Measurements from ENCODE around the gene ASPSCR1.
A peak's percentile ranks its signal among the peaks of the same experiment; 100 is the strongest.

Gene ASPSCR1

DNA sequence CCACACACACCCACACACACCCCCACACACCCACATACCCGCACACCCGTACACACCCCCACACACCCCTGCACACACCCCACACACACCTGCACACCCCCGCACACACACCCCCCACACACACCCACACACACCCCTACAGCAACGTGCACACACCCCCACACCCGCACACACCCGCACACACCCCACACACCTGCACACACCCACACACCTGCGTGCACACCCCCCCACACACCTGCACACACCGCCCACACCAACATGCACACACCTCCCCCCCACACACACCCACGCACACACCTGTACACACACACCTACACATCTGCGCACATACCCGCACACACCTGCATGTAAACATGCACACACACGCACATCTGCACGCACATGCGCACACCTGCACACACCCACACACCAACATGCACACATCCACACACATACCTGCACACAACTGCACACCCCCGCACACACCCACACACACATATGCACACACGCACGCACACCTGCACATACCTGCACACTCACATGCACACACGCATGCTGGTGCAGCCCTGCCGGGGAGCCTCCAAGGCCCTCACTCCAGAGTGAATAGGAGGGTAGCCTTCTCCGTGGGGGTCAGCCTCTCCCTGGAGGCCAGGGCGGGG lies 7.5 kb downstream of the ASPSCR1 start:
- TF ChIP-seq, protein P1, sequence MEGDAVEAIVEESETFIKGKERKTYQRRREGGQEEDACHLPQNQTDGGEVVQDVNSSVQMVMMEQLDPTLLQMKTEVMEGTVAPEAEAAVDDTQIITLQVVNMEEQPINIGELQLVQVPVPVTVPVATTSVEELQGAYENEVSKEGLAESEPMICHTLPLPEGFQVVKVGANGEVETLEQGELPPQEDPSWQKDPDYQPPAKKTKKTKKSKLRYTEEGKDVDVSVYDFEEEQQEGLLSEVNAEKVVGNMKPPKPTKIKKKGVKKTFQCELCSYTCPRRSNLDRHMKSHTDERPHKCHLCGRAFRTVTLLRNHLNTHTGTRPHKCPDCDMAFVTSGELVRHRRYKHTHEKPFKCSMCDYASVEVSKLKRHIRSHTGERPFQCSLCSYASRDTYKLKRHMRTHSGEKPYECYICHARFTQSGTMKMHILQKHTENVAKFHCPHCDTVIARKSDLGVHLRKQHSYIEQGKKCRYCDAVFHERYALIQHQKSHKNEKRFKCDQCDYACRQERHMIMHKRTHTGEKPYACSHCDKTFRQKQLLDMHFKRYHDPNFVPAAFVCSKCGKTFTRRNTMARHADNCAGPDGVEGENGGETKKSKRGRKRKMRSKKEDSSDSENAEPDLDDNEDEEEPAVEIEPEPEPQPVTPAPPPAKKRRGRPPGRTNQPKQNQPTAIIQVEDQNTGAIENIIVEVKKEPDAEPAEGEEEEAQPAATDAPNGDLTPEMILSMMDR (conservative IDR thresholded peaks at IDR 0.05) = no peak

DNA sequence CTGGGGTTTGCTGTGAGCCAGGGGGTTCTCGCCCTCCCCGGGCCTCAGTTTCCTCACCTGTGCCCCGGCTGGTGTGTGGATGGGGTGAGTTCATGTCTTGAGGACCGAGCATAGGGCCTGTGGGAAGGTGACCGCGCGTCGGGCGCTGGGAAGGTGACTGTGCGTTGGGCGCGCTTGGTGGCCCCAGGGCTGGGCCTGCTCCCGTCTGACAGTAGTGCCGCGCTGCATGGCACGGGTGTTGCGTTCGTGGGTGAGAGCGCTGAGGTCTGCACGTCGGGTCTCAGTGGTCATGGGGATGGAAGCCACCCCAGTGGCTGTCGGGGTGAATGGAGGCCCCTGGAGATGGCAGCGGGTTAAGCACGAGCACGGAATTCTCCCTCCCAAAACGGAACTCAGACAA lies 9.2 kb downstream of the ASPSCR1 start:
- no peak overlapping the region for H3K27ac ChIP-seq
- TF ChIP-seq, protein P1 (conservative IDR thresholded peaks at IDR 0.05) = no peak

More for the DNA sequence above, 7.5 kb downstream of the ASPSCR1 start:
- no peak overlapping the region for H3K27ac ChIP-seq

DNA sequence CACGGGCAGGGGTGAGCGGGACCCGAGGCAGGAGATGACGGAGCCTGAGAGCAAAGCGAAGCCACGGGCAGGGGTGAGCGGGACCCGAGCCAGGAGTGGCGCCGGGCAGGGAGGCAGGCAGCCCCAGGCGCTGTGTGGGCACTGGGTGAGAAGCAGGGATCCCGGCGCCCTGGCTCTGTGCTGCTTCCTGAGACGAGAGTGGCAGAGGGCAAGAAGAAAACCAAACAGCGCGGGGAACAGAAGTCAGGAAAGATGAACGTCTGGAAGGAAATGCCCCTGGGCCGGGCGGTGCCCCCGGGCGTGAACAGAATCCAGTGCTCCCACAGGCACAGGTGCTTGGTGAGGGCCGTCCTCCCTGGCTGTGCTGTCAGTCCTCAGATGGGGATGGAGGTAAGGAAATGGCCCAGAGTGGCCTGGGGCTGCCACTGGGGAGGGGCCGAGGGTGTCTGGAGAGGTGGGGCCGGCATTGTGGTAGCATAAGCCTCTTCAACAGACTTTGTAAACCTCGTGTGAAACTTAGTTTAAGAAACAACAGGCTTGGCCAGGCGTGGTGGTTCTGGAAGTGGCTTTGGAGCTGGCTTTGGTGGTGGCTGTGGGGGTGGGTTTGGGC lies 9.8 kb downstream of the ASPSCR1 start:
- no peak overlapping the region for H3K27ac ChIP-seq

DNA sequence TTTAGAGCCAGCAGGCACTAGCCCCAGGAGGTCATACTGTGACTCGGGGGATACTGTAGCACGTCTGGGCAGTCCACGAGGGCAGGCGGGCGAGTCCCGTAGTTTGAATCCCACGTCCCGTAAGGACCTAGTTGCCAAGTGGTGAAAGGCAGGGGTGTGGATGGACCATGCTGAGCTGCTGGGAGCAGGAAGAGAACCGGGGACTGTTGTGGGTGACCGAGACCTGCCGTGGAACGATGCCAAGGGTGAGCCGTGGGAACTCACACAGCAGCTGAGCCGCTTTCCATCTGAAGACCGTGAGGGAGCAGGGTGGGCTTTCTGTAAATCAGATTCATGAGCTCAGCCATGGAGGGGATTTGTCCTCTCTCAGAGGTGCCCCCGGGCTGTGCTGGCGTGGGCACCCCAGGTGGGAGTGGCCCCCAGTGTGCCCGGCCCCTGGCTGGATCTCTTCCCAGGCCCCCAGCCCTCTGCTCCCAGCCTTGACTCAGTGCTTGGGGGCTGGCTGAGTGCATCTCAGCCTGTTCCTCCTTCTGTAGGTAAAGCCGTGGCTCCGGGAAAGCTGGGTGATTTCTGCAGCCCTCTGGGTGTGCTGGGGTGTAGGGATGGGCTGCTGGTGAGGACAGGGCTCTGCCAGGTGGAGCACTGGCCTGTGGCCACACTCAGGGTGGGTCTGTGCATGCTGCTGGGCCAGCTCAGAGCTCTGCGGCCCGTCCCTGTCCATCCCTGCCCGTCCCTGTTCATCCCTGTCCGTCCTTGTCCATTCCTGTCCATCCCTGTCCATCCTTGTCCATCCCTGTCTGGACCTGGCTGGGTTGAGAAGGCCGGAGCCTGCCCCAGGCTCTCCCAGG lies 13.6 kb downstream of the ASPSCR1 start:
- TF ChIP-seq, protein P1 (conservative IDR thresholded peaks at IDR 0.05) = no peak
- H3K27ac ChIP-seq = peak overlapping the region; percentile 77

More for the DNA sequence above, 9.8 kb downstream of the ASPSCR1 start:
- TF ChIP-seq, protein P1 (conservative IDR thresholded peaks at IDR 0.05) = no peak

DNA sequence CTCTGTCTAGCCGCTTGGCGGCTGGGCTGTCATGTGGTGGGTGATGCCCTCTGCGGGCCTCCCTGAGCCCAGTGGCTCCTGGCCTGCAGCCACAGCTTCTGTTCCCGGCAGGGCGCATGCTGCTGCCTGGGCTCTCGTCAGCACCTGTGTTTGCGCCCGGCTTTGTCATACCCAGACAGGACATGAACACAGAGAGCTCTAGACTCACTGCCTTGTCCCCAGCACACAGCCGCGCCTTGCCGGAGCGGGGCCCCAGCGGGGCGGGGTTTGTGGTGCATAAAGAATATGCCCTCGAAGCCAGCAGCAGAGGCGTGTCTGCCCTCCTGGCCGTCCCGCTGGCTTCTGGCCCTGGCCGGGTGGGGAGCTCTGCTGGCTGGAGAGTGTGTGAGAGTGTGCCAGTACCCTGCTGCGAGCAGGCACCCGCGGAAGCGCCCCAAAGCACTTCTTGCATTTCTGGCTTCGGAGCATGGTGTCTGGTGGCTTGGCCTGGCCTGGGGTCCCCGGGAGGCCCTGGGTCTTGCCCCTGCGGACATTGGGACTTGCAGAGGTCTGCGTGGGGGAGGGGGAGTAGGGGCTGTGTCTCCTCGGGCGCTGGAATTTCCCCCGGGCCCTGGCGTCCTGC lies 14.4 kb downstream of the ASPSCR1 start:
- H3K27ac ChIP-seq = peak overlapping the region; percentile 77
- TF ChIP-seq, protein P1 (conservative IDR thresholded peaks at IDR 0.05) = peak; percentile 11; the same call in 1 of the 2 replicates

DNA sequence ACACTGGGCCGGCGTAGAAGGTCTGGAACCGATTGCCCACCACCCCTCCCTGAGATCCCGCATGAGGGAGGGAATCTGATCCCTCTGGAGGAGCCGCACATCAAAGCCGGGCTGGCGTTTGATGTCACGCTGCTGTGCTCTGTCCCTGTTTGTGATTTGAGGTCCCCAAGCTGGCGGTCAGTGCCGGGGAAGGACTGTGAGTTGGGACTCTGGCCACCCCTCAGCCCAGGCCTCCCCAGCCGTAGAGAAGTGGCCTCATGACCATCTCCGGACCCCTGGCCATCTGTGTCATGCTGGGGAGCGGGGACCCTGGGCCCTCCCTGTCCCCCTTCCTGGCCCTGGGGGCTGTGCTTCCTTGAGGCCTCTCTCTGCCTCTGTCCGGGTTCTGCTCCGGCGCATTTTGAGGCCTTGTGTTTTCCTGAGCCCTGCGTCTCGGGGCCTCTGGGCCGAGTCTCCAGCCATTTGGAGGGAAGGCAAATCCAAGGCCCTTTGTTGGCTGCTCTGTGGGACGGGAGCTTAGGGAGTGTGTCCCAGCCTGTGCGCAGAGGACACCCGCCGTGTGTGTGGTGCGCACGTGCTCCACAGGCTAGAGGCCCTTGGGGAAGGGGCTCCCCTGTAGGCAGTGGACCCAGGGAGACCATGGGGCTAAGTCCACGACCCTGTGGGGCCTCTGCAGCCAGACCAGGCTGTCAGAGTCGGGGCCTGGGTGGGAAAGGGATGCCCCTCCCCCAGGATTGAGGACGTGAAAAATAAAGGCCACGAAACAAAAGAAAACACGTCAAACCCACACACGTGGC lies 15.1 kb downstream of the ASPSCR1 start:
- H3K27ac ChIP-seq = peak overlapping the region; percentile 77
- TF ChIP-seq, protein P1 (conservative IDR thresholded peaks at IDR 0.05) = no peak
